Karpas-422 (cell line): ENCODE data around the gene GAP43. TPM values are rescaled to one million over a fixed set of nuclear protein-coding genes. Genes with fewer than 3 reads are reported as not detected.

Experiments used
- DNase-seq: peaks from one replicate; pipeline ENCODE4 v3.0.0-alpha.2; 2015
- H2AFZ ChIP-seq: fragments of 200-600 bp; sonication (generic); 2 replicates; pipeline ENCODE4 v1.6.1; 2014; ENCODE audit warnings: antibody characterized with exemption, low read length, mixed read lengths
- H3K27ac ChIP-seq: fragments of 200-600 bp; sonication (generic); 2 replicates; pipeline ENCODE4 v1.5.1; 2014; ENCODE audit warnings: mild to moderate bottlenecking, low read length, moderate library complexity
- H3K27me3 ChIP-seq: fragments of 200-600 bp; sonication (generic); 2 replicates; pipeline ENCODE4 v1.6.1; 2014; ENCODE audit warnings: low read length, mixed read lengths
- H3K36me3 ChIP-seq: fragments of 200-600 bp; sonication (generic); 2 replicates; pipeline ENCODE4 v1.6.1; 2014; ENCODE audit warnings: low read length, mixed read lengths; ENCODE audit not compliant: insufficient read depth
- H3K4me1 ChIP-seq: fragments of 200-600 bp; sonication (generic); 2 replicates; pipeline ENCODE4 v1.6.1; 2014; ENCODE audit warnings: mild to moderate bottlenecking, low read length, mixed read lengths
- H3K4me2 ChIP-seq: fragments of 200-600 bp; sonication (generic); 2 replicates; pipeline ENCODE4 v1.6.1; 2014; ENCODE audit warnings: low read length, low read depth, mild to moderate bottlenecking; ENCODE audit not compliant: poor library complexity, severe bottlenecking
- H3K4me3 ChIP-seq: fragments of 200-600 bp; sonication (generic); 2 replicates; pipeline ENCODE4 v1.5.1; 2014; ENCODE audit warnings: mild to moderate bottlenecking, antibody characterized with exemption, low read length, mixed read lengths
- H3K79me2 ChIP-seq: fragments of 200-600 bp; sonication (generic); 2 replicates; pipeline ENCODE4 v1.6.1; 2014; ENCODE audit warnings: mild to moderate bottlenecking, low read length, mixed read lengths
- H3K9ac ChIP-seq: fragments of 200-600 bp; sonication (generic); 2 replicates; pipeline ENCODE4 v1.6.0; 2014; ENCODE audit warnings: low read length
- H3K9me2 ChIP-seq: fragments of 200-600 bp; sonication (generic), shearing (Covaris generic); replicated peaks from 2 replicates; pipeline ENCODE4 v1.6.0; 2014; ENCODE audit warnings: mild to moderate bottlenecking, low read length, moderate library complexity; ENCODE audit not compliant: insufficient read depth
- H3K9me3 ChIP-seq: fragments of 300-700, 200-600 bp; sonication (generic); 2 replicates; pipeline ENCODE4 v1.6.1; 2014; ENCODE audit warnings: low read length, mixed read lengths
- H4K20me1 ChIP-seq: fragments of 200-600 bp; sonication (generic); 2 replicates; pipeline ENCODE4 v1.6.1; 2014; ENCODE audit warnings: mild to moderate bottlenecking, antibody characterized with exemption, low read length, low read depth; ENCODE audit not compliant: insufficient read depth
- total RNA-seq: library from RNA; depleted of rRNA; stranded (reverse); fragments of >200 nt; shearing (Covaris generic); gene quantifications from 2 replicates; pipeline ENCODE4 v1.2.3, GENCODE V29; 2014; ENCODE audit warnings: low replicate concordance

GAP43 gene
- total RNA-seq, 1 experiment from 2014 or later = not detected

DNA sequence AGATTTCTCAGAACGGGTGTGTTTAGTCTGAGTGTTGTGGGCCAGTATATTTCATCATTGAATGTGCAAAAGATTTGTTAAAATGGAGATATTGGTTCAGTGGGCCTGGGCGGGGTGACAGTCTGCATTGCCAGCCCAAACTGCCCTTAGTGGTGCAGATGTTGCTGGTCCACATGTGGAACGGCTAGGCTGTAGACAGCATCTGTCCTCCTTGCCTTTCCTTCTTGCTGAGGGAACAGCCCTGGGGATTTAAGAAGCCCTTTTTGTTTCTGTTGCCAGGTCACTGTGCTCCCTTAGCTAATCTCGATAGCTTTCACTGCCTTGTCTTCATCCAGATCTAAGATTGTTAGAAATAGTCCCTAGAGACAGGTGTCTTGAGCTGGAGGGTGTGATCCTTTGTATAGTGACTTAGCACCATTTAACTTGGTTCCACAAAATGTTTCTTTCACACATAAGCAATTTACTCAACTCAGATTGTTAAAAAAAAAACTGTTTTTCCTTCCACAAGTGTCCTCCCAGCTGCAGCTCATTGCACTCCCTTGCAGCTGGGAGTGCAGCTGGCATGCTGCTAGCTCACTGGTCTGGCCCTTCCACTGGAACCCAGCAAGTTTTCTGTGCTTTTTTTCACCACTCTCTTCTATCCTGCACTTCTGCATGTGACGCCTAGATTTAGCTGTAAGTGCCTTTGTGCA is 37.5 kb downstream of the GAP43 start:
- H3K4me2 ChIP-seq = no peak overlapping the region
- no peaks in the 10 kb centered on the region for H3K36me3 ChIP-seq
- H4K20me1 ChIP-seq = no peaks in the 10 kb centered on the region
- no peaks in the 10 kb centered on the region for H3K9me3 ChIP-seq
- H3K9ac ChIP-seq = no peak overlapping the region
- no peak overlapping the region for H2AFZ ChIP-seq
- H3K27ac ChIP-seq = no peak overlapping the region
- no peaks in the 10 kb centered on the region for H3K9me2 ChIP-seq
- H3K27me3 ChIP-seq = no peaks in the 10 kb centered on the region
- no peak overlapping the region for H3K4me3 ChIP-seq
- H3K4me1 ChIP-seq = peaks cover 11% of the 10 kb centered on the region
- H3K79me2 ChIP-seq = no peaks in the 10 kb centered on the region
- DNase-seq = no peak

DNA sequence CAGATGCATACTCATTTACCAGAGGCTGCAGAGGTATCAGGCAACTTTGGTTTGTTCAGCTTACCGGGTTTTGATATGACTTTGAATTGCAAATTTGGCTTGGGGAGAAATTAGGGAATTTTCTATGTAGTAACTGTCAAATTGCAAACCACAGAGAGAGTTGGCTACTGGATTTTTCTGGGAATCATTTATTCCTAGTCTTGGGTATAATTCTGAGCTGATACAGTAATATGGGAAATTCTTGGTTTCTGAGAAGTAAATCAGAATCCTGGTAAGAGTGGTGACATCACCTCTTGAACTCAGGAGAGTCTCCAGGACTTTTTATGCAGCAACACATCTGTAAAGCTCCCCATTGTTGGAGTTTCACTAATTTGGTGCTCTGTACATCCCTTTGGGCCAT is 39.0 kb downstream of the GAP43 start:
- no peak overlapping the region for H3K4me3 ChIP-seq
- no peak overlapping the region for H3K4me2 ChIP-seq
- H3K4me1 ChIP-seq = peaks cover 11% of the 10 kb centered on the region
- no peaks in the 10 kb centered on the region for H3K9me3 ChIP-seq
- H4K20me1 ChIP-seq = no peaks in the 10 kb centered on the region
- no peak for DNase-seq
- H3K9ac ChIP-seq = no peak overlapping the region
- H2AFZ ChIP-seq = no peak overlapping the region
- H3K36me3 ChIP-seq = no peaks in the 10 kb centered on the region
- H3K27ac ChIP-seq = no peak overlapping the region
- no peaks in the 10 kb centered on the region for H3K27me3 ChIP-seq
- no peaks in the 10 kb centered on the region for H3K9me2 ChIP-seq
- H3K79me2 ChIP-seq = no peaks in the 10 kb centered on the region

DNA sequence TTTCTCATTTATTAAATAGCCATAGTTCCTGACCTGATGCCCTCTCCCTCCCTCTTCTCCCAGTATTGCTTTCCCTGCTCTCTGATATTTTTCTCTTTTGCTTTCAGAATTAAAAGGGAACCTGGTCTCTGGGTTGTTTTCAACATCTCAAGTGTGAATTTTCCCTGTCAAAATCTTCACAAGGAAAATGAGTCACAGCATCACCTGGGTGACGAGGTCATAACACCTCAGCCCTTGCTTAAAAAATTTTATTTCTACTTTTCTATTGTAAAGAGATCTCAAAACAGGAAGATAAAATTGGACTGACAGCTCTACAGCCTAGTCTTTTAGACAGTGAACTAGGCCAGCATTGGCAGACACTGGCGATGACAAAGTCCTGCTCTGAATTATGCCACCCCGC is 40.1 kb downstream of the GAP43 start:
- no peaks in the 10 kb centered on the region for H3K27me3 ChIP-seq
- H3K36me3 ChIP-seq = no peaks in the 10 kb centered on the region
- no peaks in the 10 kb centered on the region for H4K20me1 ChIP-seq
- H2AFZ ChIP-seq = no peak overlapping the region
- H3K9me3 ChIP-seq = no peaks in the 10 kb centered on the region
- no peaks in the 10 kb centered on the region for H3K79me2 ChIP-seq
- DNase-seq = no peak
- H3K4me1 ChIP-seq = peaks cover 3% of the 10 kb centered on the region
- H3K9me2 ChIP-seq = no peaks in the 10 kb centered on the region
- no peak overlapping the region for H3K4me3 ChIP-seq
- H3K4me2 ChIP-seq = no peak overlapping the region
- H3K27ac ChIP-seq = no peak overlapping the region
- H3K9ac ChIP-seq = no peak overlapping the region

DNA sequence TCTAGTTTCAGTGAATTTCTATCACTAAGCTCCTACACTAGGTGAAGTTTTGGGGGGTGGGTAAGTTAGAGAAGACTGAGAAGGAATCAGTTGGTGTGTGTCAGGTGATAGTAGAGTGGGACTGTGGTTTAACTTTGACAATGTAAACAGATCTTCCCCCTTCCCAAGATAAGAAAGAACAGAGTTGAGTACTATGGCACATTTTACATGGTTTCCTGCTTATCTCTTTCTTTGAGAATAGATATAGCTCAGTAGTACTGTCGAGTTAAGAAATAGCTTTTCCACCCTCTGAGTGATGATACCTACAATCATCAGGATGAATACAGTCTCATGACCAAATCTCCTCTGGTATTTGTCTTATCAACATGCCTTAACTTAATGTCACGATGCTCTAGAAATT is 42.8 kb downstream of the GAP43 start:
- no peak overlapping the region for H3K4me3 ChIP-seq
- DNase-seq = no peak
- H3K79me2 ChIP-seq = no peaks in the 10 kb centered on the region
- no peaks in the 10 kb centered on the region for H3K9me2 ChIP-seq
- H3K9me3 ChIP-seq = no peaks in the 10 kb centered on the region
- H3K4me1 ChIP-seq = no peaks in the 10 kb centered on the region
- H4K20me1 ChIP-seq = no peaks in the 10 kb centered on the region
- no peaks in the 10 kb centered on the region for H3K27me3 ChIP-seq
- H2AFZ ChIP-seq = no peak overlapping the region
- no peaks in the 10 kb centered on the region for H3K36me3 ChIP-seq
- no peak overlapping the region for H3K4me2 ChIP-seq
- H3K9ac ChIP-seq = no peak overlapping the region
- H3K27ac ChIP-seq = no peak overlapping the region

DNA sequence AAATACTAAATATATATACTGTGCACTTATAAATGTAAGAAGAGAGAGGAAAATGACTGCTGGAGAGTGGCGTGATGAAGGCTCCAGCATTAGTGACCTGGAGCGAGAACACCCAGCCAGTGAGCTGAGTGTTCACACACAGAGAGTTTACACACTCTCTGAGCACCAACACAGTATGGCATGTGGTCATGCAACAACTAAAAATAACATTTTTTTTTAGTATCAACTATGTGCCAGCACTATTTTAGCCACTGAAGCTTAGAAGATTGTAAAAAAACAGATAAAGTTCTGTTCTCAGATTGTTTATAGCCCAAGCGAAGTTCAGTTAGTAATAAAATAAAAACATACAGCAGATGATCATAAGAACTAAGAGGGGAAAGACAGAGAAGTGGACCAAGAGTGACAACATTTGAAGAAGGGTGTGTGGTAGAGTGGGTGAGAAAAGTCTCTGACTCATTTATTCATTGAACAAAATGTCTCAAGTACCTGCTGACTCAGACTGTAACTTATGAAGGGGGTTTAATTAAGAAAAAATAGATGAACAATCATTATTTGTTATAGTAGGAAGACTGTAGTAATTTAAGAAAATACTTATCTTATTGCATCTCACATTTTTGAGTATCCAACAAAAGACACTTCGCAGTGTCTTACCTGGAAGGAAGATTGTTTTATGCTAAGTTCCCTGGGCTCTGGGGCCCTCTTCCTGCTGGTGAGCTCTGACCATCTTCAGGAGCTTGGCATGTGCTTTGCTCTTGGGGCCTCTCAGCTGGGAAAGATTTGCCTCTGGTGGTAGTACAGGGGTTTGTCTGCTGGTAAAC is 43.8 kb downstream of the GAP43 start:
- DNase-seq = no peak
- H3K9me3 ChIP-seq = no peaks in the 10 kb centered on the region
- no peaks in the 10 kb centered on the region for H4K20me1 ChIP-seq
- H3K27ac ChIP-seq = no peak overlapping the region
- no peak overlapping the region for H2AFZ ChIP-seq
- H3K79me2 ChIP-seq = no peaks in the 10 kb centered on the region
- no peak overlapping the region for H3K4me3 ChIP-seq
- H3K27me3 ChIP-seq = no peaks in the 10 kb centered on the region
- H3K9me2 ChIP-seq = no peaks in the 10 kb centered on the region
- no peaks in the 10 kb centered on the region for H3K4me1 ChIP-seq
- H3K4me2 ChIP-seq = no peak overlapping the region
- H3K9ac ChIP-seq = no peak overlapping the region
- no peaks in the 10 kb centered on the region for H3K36me3 ChIP-seq

DNA sequence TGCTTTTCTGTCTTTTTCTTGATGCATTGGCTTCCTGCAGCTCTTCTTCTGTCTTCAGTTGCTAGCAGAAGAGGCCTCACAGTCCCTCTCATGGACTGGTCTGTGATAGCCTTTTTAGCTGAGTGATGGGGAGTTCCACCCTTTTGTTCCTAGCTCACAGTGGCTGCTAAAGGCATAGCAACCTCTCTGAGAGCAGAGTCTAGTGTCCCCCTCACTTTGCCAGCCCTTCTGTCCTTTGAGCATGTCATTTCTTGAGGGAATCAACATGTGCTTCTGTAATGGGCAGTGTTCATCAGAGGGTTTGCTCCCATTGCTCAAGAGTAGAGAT is 44.4 kb downstream of the GAP43 start:
- Histone ChIP-seq H3K9me2 (no peaks in the 10 kb centered on the region), H4K20me1 (no peaks in the 10 kb centered on the region), H3K79me2 (no peaks in the 10 kb centered on the region), H3K9me3 (no peaks in the 10 kb centered on the region), H2AFZ (no peak overlapping the region), H3K27me3 (no peaks in the 10 kb centered on the region), H3K27ac (no peak overlapping the region), H3K4me3 (no peak overlapping the region), H3K4me2 (no peak overlapping the region), H3K36me3 (no peaks in the 10 kb centered on the region), H3K4me1 (no peaks in the 10 kb centered on the region), H3K9ac (no peak overlapping the region)
- DNase-seq = no peak

DNA sequence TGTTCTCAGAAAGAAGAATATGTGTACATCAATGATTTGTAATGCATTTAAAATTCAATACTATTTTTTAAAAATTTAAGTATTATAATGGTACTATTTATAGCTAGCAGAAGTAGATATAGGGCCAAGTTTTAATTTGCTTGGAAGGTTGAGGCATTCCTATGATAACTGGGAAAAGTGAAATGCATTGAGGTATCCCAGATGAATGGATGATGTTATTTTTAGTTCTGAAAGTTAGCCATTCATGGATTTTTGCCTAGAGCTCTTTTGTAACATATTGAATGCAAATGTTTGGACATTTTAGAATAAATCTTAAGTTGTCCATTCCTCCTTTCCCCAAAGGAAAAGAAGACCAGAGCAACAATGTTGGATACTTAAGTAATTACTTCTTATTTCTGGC is 47.6 kb downstream of the GAP43 start:
- no peak overlapping the region for H2AFZ ChIP-seq
- no peaks in the 10 kb centered on the region for H3K4me1 ChIP-seq
- no peaks in the 10 kb centered on the region for H3K9me2 ChIP-seq
- H3K27ac ChIP-seq = no peak overlapping the region
- no peaks in the 10 kb centered on the region for H3K79me2 ChIP-seq
- H3K9ac ChIP-seq = no peak overlapping the region
- H3K4me2 ChIP-seq = no peak overlapping the region
- no peaks in the 10 kb centered on the region for H3K27me3 ChIP-seq
- H3K9me3 ChIP-seq = no peaks in the 10 kb centered on the region
- H3K4me3 ChIP-seq = no peak overlapping the region
- no peak for DNase-seq
- H4K20me1 ChIP-seq = no peaks in the 10 kb centered on the region
- no peaks in the 10 kb centered on the region for H3K36me3 ChIP-seq

DNA sequence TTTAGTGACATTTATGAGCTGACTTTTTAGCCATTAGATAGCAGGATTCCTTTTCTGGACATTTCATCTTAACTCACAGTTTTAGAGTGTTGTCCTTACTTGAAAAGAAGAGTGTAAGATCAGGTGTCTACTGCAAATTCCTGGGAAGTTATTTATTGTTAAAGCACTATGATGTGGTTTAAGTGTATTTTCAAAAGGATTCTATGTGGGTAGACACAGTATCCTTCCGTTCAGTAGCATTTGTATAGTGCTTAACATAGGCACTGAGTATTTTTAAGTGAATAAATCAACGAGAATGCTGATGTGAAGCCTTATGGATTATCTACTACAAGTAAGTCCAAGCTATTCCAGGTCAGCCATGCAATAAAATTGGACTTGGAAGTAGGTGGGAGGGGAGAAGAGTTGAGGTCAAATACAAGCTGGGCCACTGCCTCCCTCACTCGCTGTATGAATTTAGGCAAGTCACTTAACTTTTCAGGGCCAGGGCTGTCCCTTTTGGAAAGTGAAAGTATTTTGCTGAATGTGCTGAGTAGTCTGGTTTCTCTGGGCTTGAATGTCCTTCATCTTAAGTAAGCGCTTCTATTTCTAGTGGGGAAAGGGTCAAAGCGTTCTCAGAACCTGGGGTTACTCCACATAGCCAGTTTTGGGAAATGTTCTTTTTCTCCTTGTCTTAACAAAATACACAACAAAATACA is 48.6 kb downstream of the GAP43 start:
- DNase-seq = no peak
- Histone ChIP-seq H3K9me2 (no peaks in the 10 kb centered on the region), H3K27me3 (no peaks in the 10 kb centered on the region), H3K79me2 (no peaks in the 10 kb centered on the region), H3K27ac (no peak overlapping the region), H2AFZ (no peak overlapping the region), H3K9me3 (no peaks in the 10 kb centered on the region), H3K4me3 (no peak overlapping the region), H3K4me1 (no peaks in the 10 kb centered on the region), H4K20me1 (no peaks in the 10 kb centered on the region), H3K9ac (no peak overlapping the region), H3K4me2 (no peak overlapping the region), H3K36me3 (no peaks in the 10 kb centered on the region)
